GM08714 (cell line): ENCODE results near the gene NEURL1.

ENCODE experiments used
- H3K4me3 ChIP-seq: fragments of 200-500 bp; sonication (Bioruptor generic); 2 replicates; pipeline ENCODE4 v1.5.1; 2014; ENCODE audit warnings: mild to moderate bottlenecking, low read length, inconsistent platforms
- ZNF274 ChIP-seq: IDR thresholded peaks from 2 replicates; pipeline ENCODE4 v1.6.1; 2012; ENCODE audit warnings: mild to moderate bottlenecking, low read depth, low read length

NEURL1 gene

GRCh38 chr10:103529539-103529938 lies 36.0 kb downstream of the NEURL1 start:
- H3K4me3 ChIP-seq = no peak overlapping the region
- no peak for TF ChIP-seq ZNF274

- no peak for TF ChIP-seq ZNF274
- no peak overlapping the region for H3K4me3 ChIP-seq
Measured at GRCh38 chr10:103533827-103534226, 40.3 kb downstream of the NEURL1 start.

- no peak for TF ChIP-seq ZNF274
- H3K4me3 ChIP-seq = no peak overlapping the region
Measured at GRCh38 chr10:103534621-103535498, 41.4 kb downstream of the NEURL1 start.

- TF ChIP-seq ZNF274 = no peak
- H3K4me3 ChIP-seq = no peak overlapping the region
Measured at GRCh38 chr10:103535595-103535994, 42.1 kb downstream of the NEURL1 start.

GRCh38 chr10:103539751-103540150 lies 46.2 kb downstream of the NEURL1 start:
- no peak for TF ChIP-seq ZNF274
- no peak overlapping the region for H3K4me3 ChIP-seq

- TF ChIP-seq ZNF274 = no peak
- H3K4me3 ChIP-seq = no peak overlapping the region
Measured at GRCh38 chr10:103540722-103541121, 47.2 kb downstream of the NEURL1 start.

- no peak overlapping the region for H3K4me3 ChIP-seq
- no peak for TF ChIP-seq ZNF274
Measured at GRCh38 chr10:103541616-103542015, 48.1 kb downstream of the NEURL1 start.

- peak overlapping the region; percentile 49; the same call in 1 of the 2 replicates for H3K4me3 ChIP-seq
- TF ChIP-seq ZNF274 = no peak
Measured at GRCh38 chr10:103542764-103543616, 49.5 kb downstream of the NEURL1 start.

GRCh38 chr10:103543617-103544525 lies 50.4 kb downstream of the NEURL1 start:
- H3K4me3 ChIP-seq = no peak overlapping the region
- no peak for TF ChIP-seq ZNF274

- no peak overlapping the region for H3K4me3 ChIP-seq
- no peak for TF ChIP-seq ZNF274
Measured at GRCh38 chr10:103544657-103545310, 51.3 kb downstream of the NEURL1 start.

GRCh38 chr10:103545366-103545765 lies 51.9 kb downstream of the NEURL1 start:
- no peak overlapping the region for H3K4me3 ChIP-seq
- TF ChIP-seq ZNF274 = no peak

- TF ChIP-seq ZNF274 = no peak
- no peak overlapping the region for H3K4me3 ChIP-seq
Measured at GRCh38 chr10:103545771-103546281, 52.3 kb downstream of the NEURL1 start.

- TF ChIP-seq ZNF274 = no peak
Measured at GRCh38 chr10:103546401-103546800, 52.9 kb downstream of the NEURL1 start.

More at GRCh38 chr10:103546401-103546800, 52.9 kb downstream of the NEURL1 start:
- no peak overlapping the region for H3K4me3 ChIP-seq
